ENCODE measurements around the gene ZFHX3. TPM values are rescaled to one million over a fixed set of nuclear protein-coding genes. Genes with fewer than 3 reads are reported as not detected.

The ZFHX3 gene
- total and polyA plus RNA-seq, 4 donors: 2.6 to 32.7 (median 14.7) TPM

- no peak overlapping the region for H3K27ac ChIP-seq (ENCODE audit: low read depth in 1 of 2, low read length in 1 of 2)
- H3K4me1 ChIP-seq (ENCODE audit: control insufficient read depth in 5 of 5, insufficient read depth in 5 of 5, low read length in 5 of 5): peaks cover 8 to 74% (median 29%) of the 10 kb centered on the region in 5 donors
- TF ChIP-seq, protein P1, sequence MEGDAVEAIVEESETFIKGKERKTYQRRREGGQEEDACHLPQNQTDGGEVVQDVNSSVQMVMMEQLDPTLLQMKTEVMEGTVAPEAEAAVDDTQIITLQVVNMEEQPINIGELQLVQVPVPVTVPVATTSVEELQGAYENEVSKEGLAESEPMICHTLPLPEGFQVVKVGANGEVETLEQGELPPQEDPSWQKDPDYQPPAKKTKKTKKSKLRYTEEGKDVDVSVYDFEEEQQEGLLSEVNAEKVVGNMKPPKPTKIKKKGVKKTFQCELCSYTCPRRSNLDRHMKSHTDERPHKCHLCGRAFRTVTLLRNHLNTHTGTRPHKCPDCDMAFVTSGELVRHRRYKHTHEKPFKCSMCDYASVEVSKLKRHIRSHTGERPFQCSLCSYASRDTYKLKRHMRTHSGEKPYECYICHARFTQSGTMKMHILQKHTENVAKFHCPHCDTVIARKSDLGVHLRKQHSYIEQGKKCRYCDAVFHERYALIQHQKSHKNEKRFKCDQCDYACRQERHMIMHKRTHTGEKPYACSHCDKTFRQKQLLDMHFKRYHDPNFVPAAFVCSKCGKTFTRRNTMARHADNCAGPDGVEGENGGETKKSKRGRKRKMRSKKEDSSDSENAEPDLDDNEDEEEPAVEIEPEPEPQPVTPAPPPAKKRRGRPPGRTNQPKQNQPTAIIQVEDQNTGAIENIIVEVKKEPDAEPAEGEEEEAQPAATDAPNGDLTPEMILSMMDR (IDR thresholded peaks at IDR 0.05; ENCODE audit: control extremely low read depth, extremely low read depth): no peak
- WGBS, 2 donors: 82 to 87% methylated on average over 7 of the region's 7 CpGs
- DNase-seq: peak in 2 of 3 donors; percentile 67
- no peaks in the 10 kb centered on the region for H3K36me3 ChIP-seq (ENCODE audit: control insufficient read depth in 4 of 4, insufficient read depth in 4 of 4, low read length in 4 of 4)
- H3K27me3 ChIP-seq (ENCODE audit: control insufficient read depth in 3 of 3, insufficient read depth in 3 of 3, low read length in 2 of 3): no peaks in the 10 kb centered on the region
- ATAC-seq (ENCODE audit: insufficient read depth, low FRiP score): no peak
- H3K9ac ChIP-seq (ENCODE audit: insufficient read depth in 1 of 2, low read length in 2 of 2): no peak overlapping the region
- H3K9me3 ChIP-seq (ENCODE audit: control insufficient read depth in 4 of 4, insufficient read depth in 3 of 4, low read length in 3 of 4): no peaks in the 10 kb centered on the region
- H3K4me3 ChIP-seq: no peak overlapping the region
Observed at GRCh38 chr16:72930396-72930795, 117.5 kb downstream of the ZFHX3 start.

- no peaks in the 10 kb centered on the region for H3K27me3 ChIP-seq (ENCODE audit: control insufficient read depth in 3 of 3, insufficient read depth in 3 of 3, low read length in 2 of 3)
- no peak overlapping the region for H3K27ac ChIP-seq (ENCODE audit: low read depth in 1 of 2, low read length in 1 of 2)
- H3K4me1 ChIP-seq (ENCODE audit: control insufficient read depth in 5 of 5, insufficient read depth in 5 of 5, low read length in 5 of 5): peaks cover 8 to 65% (median 27%) of the 10 kb centered on the region in 5 donors
- no peak overlapping the region for H3K9ac ChIP-seq (ENCODE audit: insufficient read depth in 1 of 2, low read length in 2 of 2)
- ATAC-seq (ENCODE audit: insufficient read depth, low FRiP score): no peak
- H3K9me3 ChIP-seq (ENCODE audit: control insufficient read depth in 4 of 4, insufficient read depth in 3 of 4, low read length in 3 of 4): no peaks in the 10 kb centered on the region
- 65 to 77% methylated on average over 11 of the region's 11 CpGs for WGBS, 2 donors
- TF ChIP-seq, protein P1 (IDR thresholded peaks at IDR 0.05; ENCODE audit: control extremely low read depth, extremely low read depth): no peak
- peak; percentile 35 to 76 (median 41) for DNase-seq
- H3K36me3 ChIP-seq (ENCODE audit: control insufficient read depth in 4 of 4, insufficient read depth in 4 of 4, low read length in 4 of 4): no peaks in the 10 kb centered on the region
- H3K4me3 ChIP-seq: no peak overlapping the region
Observed at GRCh38 chr16:72928090-72928981, 119.6 kb downstream of the ZFHX3 start.

GRCh38 chr16:72927199-72928089 is 120.5 kb downstream of the ZFHX3 start:
- peak; percentile 62 to 89 (median 82) for DNase-seq
- TF ChIP-seq, protein P1 (IDR thresholded peaks at IDR 0.05; ENCODE audit: control extremely low read depth, extremely low read depth): no peak
- peaks cover 8 to 59% (median 27%) of the 10 kb centered on the region in 5 donors for H3K4me1 ChIP-seq (ENCODE audit: control insufficient read depth in 5 of 5, insufficient read depth in 5 of 5, low read length in 5 of 5)
- H3K27me3 ChIP-seq (ENCODE audit: control insufficient read depth in 3 of 3, insufficient read depth in 3 of 3, low read length in 2 of 3): no peaks in the 10 kb centered on the region
- H3K9me3 ChIP-seq (ENCODE audit: control insufficient read depth in 4 of 4, insufficient read depth in 3 of 4, low read length in 3 of 4): no peaks in the 10 kb centered on the region
- ATAC-seq (ENCODE audit: insufficient read depth, low FRiP score): peak; percentile 70
- H3K36me3 ChIP-seq (ENCODE audit: control insufficient read depth in 4 of 4, insufficient read depth in 4 of 4, low read length in 4 of 4): no peaks in the 10 kb centered on the region
- 40 to 46% methylated on average over 25 to 26 of the region's 26 CpGs for WGBS, 2 donors
- no peak overlapping the region for H3K9ac ChIP-seq (ENCODE audit: insufficient read depth in 1 of 2, low read length in 2 of 2)
- no peak overlapping the region for H3K4me3 ChIP-seq
- H3K27ac ChIP-seq (ENCODE audit: low read depth in 1 of 2, low read length in 1 of 2): peak overlapping the region in 1 of 2 donors; percentile 81
